Measurements from ENCODE around the gene TM7SF3.

The TM7SF3 gene

DNA sequence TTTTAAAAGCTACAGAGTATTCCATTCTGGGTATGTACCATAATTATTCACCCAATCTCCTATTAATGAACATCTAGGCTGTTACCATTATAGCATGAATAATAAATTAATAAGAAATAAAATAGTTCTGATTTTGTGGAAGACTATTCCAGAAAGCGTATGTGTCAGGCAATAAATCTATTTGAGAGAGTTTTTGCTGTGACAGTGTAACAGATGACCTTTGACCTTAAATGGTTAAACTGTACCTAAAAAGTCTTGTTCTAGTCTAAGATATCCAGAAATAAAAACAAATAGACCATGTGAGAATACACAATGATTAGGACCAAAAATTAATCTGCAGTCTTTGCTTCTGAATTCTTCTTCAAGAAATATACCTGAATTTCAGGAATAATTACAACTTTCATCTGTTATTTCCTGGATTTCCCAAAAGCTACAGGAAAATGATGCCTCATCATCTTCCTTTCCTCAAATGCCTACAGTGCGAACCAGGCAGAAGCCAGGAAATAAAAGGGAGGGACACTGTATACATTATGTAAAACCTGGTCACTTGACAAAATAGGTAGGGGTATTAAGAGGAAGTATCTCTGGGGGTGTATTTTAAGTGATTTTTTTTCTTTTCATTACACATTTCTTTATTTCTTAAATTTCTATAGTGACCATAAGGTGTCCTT, 7.3 kb downstream of the TM7SF3 start:
- DNase-seq (ENCODE audit: low read depth): no peak
- TF ChIP-seq, protein P1, sequence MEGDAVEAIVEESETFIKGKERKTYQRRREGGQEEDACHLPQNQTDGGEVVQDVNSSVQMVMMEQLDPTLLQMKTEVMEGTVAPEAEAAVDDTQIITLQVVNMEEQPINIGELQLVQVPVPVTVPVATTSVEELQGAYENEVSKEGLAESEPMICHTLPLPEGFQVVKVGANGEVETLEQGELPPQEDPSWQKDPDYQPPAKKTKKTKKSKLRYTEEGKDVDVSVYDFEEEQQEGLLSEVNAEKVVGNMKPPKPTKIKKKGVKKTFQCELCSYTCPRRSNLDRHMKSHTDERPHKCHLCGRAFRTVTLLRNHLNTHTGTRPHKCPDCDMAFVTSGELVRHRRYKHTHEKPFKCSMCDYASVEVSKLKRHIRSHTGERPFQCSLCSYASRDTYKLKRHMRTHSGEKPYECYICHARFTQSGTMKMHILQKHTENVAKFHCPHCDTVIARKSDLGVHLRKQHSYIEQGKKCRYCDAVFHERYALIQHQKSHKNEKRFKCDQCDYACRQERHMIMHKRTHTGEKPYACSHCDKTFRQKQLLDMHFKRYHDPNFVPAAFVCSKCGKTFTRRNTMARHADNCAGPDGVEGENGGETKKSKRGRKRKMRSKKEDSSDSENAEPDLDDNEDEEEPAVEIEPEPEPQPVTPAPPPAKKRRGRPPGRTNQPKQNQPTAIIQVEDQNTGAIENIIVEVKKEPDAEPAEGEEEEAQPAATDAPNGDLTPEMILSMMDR (IDR thresholded peaks at IDR 0.05; ENCODE audit: insufficient read depth, low read depth, low read length, missing control alignments): no peak
- no peak overlapping the region for H3K4me3 ChIP-seq (ENCODE audit: low read length)

DNA sequence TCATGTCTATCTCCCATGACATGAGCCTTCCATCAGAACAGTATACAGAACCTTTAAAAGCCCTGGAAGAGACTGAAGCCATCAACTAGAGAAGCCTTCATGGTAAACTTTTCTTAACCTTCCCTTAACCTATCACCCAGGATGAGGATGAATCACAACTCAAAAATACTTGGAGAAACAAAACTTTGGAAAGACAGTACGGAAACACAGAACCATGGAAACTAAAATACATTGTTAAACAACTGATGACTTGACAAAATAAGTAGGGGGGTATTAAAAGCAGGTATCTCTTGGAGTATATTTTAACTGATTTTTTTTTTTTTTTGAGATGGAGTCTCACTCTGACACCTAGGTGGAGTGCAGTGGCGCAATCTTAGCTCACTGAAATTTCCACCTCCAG, 8.7 kb downstream of the TM7SF3 start:
- TF ChIP-seq, protein P1 (IDR thresholded peaks at IDR 0.05; ENCODE audit: insufficient read depth, low read depth, low read length, missing control alignments): no peak
- no peak overlapping the region for H3K4me3 ChIP-seq (ENCODE audit: low read length)

DNA sequence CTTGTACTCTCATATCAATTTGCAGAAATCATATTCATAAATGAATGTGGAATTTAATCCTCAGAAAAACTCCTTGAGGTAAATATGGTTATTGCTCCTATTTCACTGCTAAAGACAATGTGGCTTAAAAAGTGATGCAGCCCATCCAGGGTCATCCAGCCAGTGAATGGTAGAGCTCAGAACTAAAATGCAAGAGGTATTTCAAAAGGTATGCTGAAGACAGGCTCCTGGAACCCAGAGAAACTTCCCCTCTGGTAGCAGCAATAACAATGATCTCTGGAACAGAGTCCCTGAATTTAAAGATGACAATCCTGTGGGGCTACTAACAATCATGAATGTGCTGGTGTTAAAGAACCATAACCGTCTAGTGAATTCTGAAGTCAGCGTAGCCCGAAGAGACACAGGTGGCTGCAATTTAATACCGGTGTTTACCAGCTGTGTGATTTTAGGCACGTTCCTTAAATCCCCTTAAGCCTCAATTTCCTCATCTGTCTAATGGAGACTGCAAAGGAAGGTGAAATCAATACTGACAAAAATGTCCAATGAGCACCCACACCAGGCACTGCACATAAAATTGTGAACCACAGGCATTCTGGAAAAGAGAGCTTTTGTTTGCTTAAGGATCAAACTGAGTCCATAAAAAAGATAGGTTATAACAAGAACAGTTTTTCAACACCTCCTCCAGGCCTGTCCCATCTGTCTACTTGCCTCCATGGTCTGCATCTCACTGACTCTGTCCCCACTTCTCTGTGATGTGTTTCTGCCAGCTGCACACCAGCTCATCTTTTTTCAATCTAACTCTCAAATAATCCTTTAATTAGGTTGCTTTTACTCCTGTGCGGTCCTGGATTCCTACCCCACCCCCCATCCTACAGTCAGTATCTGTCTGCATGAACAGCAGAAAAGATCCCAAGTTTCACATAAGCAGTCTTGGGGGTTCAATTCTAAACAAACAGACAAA, 10.5 kb downstream of the TM7SF3 start:
- no peak overlapping the region for H3K4me3 ChIP-seq (ENCODE audit: low read length)
- TF ChIP-seq, protein P1 (IDR thresholded peaks at IDR 0.05; ENCODE audit: insufficient read depth, low read depth, low read length, missing control alignments): no peak
- no peak for DNase-seq (ENCODE audit: low read depth)

More for the DNA sequence above, 8.7 kb downstream of the TM7SF3 start:
- DNase-seq (ENCODE audit: low read depth): no peak

DNA sequence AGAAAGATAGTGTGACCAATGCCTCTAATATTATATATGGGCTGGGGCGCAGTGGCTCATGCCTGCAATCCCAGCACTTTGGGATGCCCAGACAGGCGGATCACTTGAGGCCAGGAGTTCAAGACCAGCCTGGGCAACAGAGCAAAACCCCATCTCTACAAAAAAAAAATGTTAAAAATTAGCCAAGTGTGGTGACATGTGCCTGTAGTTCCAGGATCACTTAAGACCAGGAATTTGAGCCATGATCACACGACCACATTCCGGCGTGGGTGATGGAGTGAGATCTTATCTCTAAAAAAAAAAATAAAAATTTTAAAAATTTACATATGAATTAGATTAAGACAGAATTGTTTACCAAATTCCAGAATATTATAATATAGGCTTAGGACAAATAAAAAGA, 12.0 kb downstream of the TM7SF3 start:
- DNase-seq (ENCODE audit: low read depth): no peak
- TF ChIP-seq, protein P1 (IDR thresholded peaks at IDR 0.05; ENCODE audit: insufficient read depth, low read depth, low read length, missing control alignments): no peak
- H3K4me3 ChIP-seq (ENCODE audit: low read length): no peak overlapping the region

DNA sequence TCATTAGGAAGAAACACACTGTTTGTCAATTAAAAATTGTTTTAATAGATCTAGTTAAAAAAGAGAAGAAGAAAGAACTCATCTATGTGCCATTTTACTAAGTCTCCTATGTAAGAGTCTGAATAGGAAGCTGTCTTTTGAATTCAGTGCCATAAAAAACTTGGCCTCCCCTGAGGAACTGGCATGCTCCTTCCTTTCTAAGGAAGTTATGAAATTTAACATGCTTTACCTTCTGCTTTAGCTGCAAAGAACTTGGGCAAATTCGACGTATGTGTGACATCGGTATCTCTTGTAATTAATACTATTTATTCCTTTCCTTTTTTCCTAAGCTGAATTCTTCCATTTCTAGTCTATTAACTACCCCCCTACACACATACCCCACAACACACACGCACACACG, 12.5 kb downstream of the TM7SF3 start:
- no peak overlapping the region for H3K4me3 ChIP-seq (ENCODE audit: low read length)
- DNase-seq (ENCODE audit: low read depth): no peak
- TF ChIP-seq, protein P1 (IDR thresholded peaks at IDR 0.05; ENCODE audit: insufficient read depth, low read depth, low read length, missing control alignments): no peak

DNA sequence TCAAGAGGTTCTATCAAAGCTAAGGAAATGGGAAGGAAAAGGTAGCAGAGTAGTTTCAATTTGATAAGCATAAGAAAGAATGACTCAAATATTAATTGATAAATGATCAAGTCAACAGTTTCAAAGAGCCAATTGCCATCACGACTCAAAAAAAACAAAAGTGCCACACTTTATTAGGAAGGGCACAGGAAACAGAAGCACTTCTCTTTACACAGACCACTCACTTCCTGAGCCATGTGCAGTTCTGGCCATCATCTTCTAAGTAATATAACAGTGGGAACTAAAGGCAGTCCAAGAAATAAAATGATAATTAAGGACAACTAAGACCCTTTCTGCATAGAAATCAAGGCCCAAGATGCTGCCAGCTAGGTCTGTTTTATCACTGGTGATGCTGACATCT, 13.2 kb downstream of the TM7SF3 start:
- DNase-seq (ENCODE audit: low read depth): no peak
- TF ChIP-seq, protein P1 (IDR thresholded peaks at IDR 0.05; ENCODE audit: insufficient read depth, low read depth, low read length, missing control alignments): no peak

More for the DNA sequence above, 13.2 kb downstream of the TM7SF3 start:
- H3K4me3 ChIP-seq (ENCODE audit: low read length): no peak overlapping the region
